ENCODE results near the gene SLC39A11.

DNA sequence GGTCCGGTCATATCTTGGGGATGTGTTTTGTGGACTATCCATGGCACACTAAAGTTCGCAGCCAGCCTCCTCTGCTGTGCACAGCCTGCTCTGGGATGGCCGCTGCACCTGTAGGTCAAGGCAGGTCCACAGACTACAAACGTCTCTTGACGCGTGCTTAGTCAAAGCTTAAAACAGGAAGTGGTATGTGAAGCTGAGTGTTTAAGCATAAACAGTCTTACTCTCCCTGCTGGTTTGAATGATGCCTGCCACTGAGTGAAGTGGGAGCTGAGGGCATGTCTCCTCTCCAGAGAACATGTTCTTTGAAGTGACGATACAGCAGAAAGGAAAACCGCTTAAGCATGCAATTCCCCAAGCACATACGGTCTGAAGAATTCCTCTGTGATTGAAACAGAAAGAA, 365.6 kb downstream of the SLC39A11 start:
- no peak for TF ChIP-seq POLR2A (IDR thresholded peaks at IDR 0.05)
- TF ChIP-seq EP300 (IDR thresholded peaks at IDR 0.05), result no peak
- TF ChIP-seq, protein P1, sequence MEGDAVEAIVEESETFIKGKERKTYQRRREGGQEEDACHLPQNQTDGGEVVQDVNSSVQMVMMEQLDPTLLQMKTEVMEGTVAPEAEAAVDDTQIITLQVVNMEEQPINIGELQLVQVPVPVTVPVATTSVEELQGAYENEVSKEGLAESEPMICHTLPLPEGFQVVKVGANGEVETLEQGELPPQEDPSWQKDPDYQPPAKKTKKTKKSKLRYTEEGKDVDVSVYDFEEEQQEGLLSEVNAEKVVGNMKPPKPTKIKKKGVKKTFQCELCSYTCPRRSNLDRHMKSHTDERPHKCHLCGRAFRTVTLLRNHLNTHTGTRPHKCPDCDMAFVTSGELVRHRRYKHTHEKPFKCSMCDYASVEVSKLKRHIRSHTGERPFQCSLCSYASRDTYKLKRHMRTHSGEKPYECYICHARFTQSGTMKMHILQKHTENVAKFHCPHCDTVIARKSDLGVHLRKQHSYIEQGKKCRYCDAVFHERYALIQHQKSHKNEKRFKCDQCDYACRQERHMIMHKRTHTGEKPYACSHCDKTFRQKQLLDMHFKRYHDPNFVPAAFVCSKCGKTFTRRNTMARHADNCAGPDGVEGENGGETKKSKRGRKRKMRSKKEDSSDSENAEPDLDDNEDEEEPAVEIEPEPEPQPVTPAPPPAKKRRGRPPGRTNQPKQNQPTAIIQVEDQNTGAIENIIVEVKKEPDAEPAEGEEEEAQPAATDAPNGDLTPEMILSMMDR (IDR thresholded peaks at IDR 0.05), result no peak
- TF ChIP-seq POLR2AphosphoS5 (IDR thresholded peaks at IDR 0.05), result no peak
